DOHH2 (cell line): ENCODE measurements around the gene INPP4B.

Experiments used
- EZH2phosphoT487 ChIP-seq: fragments of 200-600 bp; sonication (generic); IDR thresholded peaks from 2 replicates; pipeline ENCODE4 v1.6.1; 2017; ENCODE audit warnings: borderline replicate concordance, mild to moderate bottlenecking, antibody characterized with exemption, low read length, moderate library complexity, mixed read lengths
- TF ChIP-seq, protein P1 (sequence below): fragments of 200-600 bp; sonication (generic); IDR thresholded peaks from one replicate; pipeline ENCODE4 v1.5.1; 2014; ENCODE audit warnings: antibody characterized with exemption, mild to moderate bottlenecking, low read depth, low read length; ENCODE audit not compliant: poor library complexity, severe bottlenecking

DNA sequence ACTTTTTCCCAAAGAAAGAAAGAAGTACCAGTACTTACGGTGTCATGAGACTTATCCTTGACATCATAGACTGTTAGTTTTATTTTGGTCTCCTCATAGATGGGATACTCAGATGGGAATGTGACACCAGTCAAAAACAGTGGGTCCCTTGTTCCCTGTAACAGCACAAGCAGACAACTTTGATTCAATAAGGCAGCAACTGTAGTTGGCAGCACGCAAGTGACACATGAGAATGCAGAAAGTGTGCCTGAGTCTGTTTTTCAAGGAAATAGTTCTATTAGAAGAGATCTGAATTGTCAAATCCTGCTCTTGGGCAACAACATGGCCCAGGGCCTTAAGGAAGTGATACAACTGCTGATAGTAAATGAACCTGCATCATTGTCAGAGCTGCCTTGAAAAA lies 443.2 kb downstream of the INPP4B start:
- no peak for TF ChIP-seq EZH2phosphoT487
- TF ChIP-seq, protein P1, sequence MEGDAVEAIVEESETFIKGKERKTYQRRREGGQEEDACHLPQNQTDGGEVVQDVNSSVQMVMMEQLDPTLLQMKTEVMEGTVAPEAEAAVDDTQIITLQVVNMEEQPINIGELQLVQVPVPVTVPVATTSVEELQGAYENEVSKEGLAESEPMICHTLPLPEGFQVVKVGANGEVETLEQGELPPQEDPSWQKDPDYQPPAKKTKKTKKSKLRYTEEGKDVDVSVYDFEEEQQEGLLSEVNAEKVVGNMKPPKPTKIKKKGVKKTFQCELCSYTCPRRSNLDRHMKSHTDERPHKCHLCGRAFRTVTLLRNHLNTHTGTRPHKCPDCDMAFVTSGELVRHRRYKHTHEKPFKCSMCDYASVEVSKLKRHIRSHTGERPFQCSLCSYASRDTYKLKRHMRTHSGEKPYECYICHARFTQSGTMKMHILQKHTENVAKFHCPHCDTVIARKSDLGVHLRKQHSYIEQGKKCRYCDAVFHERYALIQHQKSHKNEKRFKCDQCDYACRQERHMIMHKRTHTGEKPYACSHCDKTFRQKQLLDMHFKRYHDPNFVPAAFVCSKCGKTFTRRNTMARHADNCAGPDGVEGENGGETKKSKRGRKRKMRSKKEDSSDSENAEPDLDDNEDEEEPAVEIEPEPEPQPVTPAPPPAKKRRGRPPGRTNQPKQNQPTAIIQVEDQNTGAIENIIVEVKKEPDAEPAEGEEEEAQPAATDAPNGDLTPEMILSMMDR, result no peak
